ENCODE measurements around the gene POLN. TPM values are rescaled to one million over a fixed set of nuclear protein-coding genes. Genes with fewer than 3 reads are reported as not detected.

POLN gene
- total RNA-seq, 1 donor = 2.9 TPM

- H3K4me1 ChIP-seq (ENCODE audit: insufficient read depth, low read length) = peaks cover 10% of the 10 kb centered on the region
Observed at GRCh38 chr4:2246384-2247127, 4.6 kb upstream of the POLN start.

GRCh38 chr4:2245787-2246275, 3.9 kb upstream of the POLN start:
- TF ChIP-seq CTCF (IDR thresholded peaks at IDR 0.05; ENCODE audit: extremely low read depth, low read depth, low read length) = no peak
- H3K36me3 ChIP-seq (ENCODE audit: insufficient read depth, low read length) = peaks cover 14% of the 10 kb centered on the region

More at GRCh38 chr4:2246384-2247127, 4.6 kb upstream of the POLN start:
- no peak for TF ChIP-seq CTCF (IDR thresholded peaks at IDR 0.05; ENCODE audit: extremely low read depth, low read depth, low read length)
- H3K36me3 ChIP-seq (ENCODE audit: insufficient read depth, low read length) = peaks cover 14% of the 10 kb centered on the region
- no peaks in the 10 kb centered on the region for H3K27me3 ChIP-seq (ENCODE audit: insufficient read depth, low read length)
- H4K20me1 ChIP-seq (ENCODE audit: insufficient read depth, low read length) = peaks cover 14% of the 10 kb centered on the region
- no peak overlapping the region for H3K27ac ChIP-seq (ENCODE audit: low read depth, low read length)
- H3K79me2 ChIP-seq (ENCODE audit: insufficient read depth, low read length) = peaks cover 4% of the 10 kb centered on the region
- no peak overlapping the region for H2AFZ ChIP-seq (ENCODE audit: low read length)
- H3K9me3 ChIP-seq (ENCODE audit: low read depth, low read length) = no peaks in the 10 kb centered on the region
- H3K4me3 ChIP-seq (ENCODE audit: insufficient read depth, low read length) = no peak overlapping the region
- peak; percentile 73 for DNase-seq (ENCODE audit: insufficient read length, low spot score, missing footprints)
- no peak overlapping the region for H3K4me2 ChIP-seq (ENCODE audit: insufficient read depth, low read length)

GRCh38 chr4:2245057-2245786, 3.3 kb upstream of the POLN start:
- H3K4me3 ChIP-seq (ENCODE audit: insufficient read depth, low read length) = no peak overlapping the region
- peaks cover 16% of the 10 kb centered on the region for H3K4me1 ChIP-seq (ENCODE audit: insufficient read depth, low read length)
- peaks cover 18% of the 10 kb centered on the region for H4K20me1 ChIP-seq (ENCODE audit: insufficient read depth, low read length)
- no peak overlapping the region for H3K4me2 ChIP-seq (ENCODE audit: insufficient read depth, low read length)
- no peak overlapping the region for H2AFZ ChIP-seq (ENCODE audit: low read length)
- no peaks in the 10 kb centered on the region for H3K9me3 ChIP-seq (ENCODE audit: low read depth, low read length)
- TF ChIP-seq CTCF (IDR thresholded peaks at IDR 0.05; ENCODE audit: extremely low read depth, low read depth, low read length) = no peak
- peaks cover 17% of the 10 kb centered on the region for H3K79me2 ChIP-seq (ENCODE audit: insufficient read depth, low read length)
- DNase-seq (ENCODE audit: insufficient read length, low spot score, missing footprints) = peak; percentile 78
- no peak overlapping the region for H3K27ac ChIP-seq (ENCODE audit: low read depth, low read length)
- H3K36me3 ChIP-seq (ENCODE audit: insufficient read depth, low read length) = peaks cover 11% of the 10 kb centered on the region
- H3K27me3 ChIP-seq (ENCODE audit: insufficient read depth, low read length) = no peaks in the 10 kb centered on the region

More at GRCh38 chr4:2245787-2246275, 3.9 kb upstream of the POLN start:
- DNase-seq (ENCODE audit: insufficient read length, low spot score, missing footprints) = peak; percentile 44
- H4K20me1 ChIP-seq (ENCODE audit: insufficient read depth, low read length) = peaks cover 19% of the 10 kb centered on the region
- H3K27me3 ChIP-seq (ENCODE audit: insufficient read depth, low read length) = no peaks in the 10 kb centered on the region
- no peak overlapping the region for H3K27ac ChIP-seq (ENCODE audit: low read depth, low read length)
- peaks cover 10% of the 10 kb centered on the region for H3K4me1 ChIP-seq (ENCODE audit: insufficient read depth, low read length)
- H3K9me3 ChIP-seq (ENCODE audit: low read depth, low read length) = no peaks in the 10 kb centered on the region
- H3K4me3 ChIP-seq (ENCODE audit: insufficient read depth, low read length) = no peak overlapping the region
- H3K4me2 ChIP-seq (ENCODE audit: insufficient read depth, low read length) = no peak overlapping the region
- peaks cover 11% of the 10 kb centered on the region for H3K79me2 ChIP-seq (ENCODE audit: insufficient read depth, low read length)
- no peak overlapping the region for H2AFZ ChIP-seq (ENCODE audit: low read length)
